Bronchial epithelial cell (primary cell): ENCODE results near the gene AJUBA. TPM values are rescaled to one million over a fixed set of nuclear protein-coding genes. Genes with fewer than 3 reads are reported as not detected.
A peak's percentile ranks its signal among the peaks of the same experiment; 100 is the strongest.
"Not testable (repeated sequence)": the region's sequence is repeated elsewhere in the genome, so short reads cannot be mapped to it uniquely, and the experiment has no call there.

Experiments
- DNase-seq: peaks from one replicate; pipeline ENCODE4 v3.0.0-alpha.2; 2010; ENCODE audit warnings: low read depth
- FAIRE-seq: peaks from 2 replicates; lab custom pipeline; 2011; peaks lifted over from hg19 to GRCh38; lab: Jason Lieb, UNC
- H3K27me3 ChIP-seq: 2 replicates; pipeline ENCODE4 v1.5.1; 2011; ENCODE audit warnings: low read length; ENCODE audit not compliant: control insufficient read depth, insufficient read depth
- H3K36me3 ChIP-seq: 2 replicates; pipeline ENCODE4 v1.5.1; 2011; ENCODE audit warnings: low read length; ENCODE audit not compliant: control insufficient read depth, insufficient read depth
- H3K4me3 ChIP-seq: 2 replicates; pipeline ENCODE4 v1.5.1; 2011; ENCODE audit warnings: mild to moderate bottlenecking, low read depth, low read length, control low read depth
- total RNA-seq: library from RNA; depleted of rRNA; stranded (reverse); fragments of >200 nt; gene quantifications from 2 replicates; pipeline ENCODE4 v1.2.1, GENCODE V29; 2014
- TF ChIP-seq, protein P1 (sequence below): IDR thresholded peaks from 2 replicates; pipeline ENCODE4 v1.5.1; 2011; ENCODE audit warnings: mild to moderate bottlenecking, moderate library complexity, low read length, control low read depth, inconsistent platforms; ENCODE audit not compliant: insufficient read depth, severe bottlenecking

Gene AJUBA
- total RNA-seq, 1 donor from 2014 or later, result 223 TPM

- DNase-seq, result no peak
- Histone ChIP-seq H3K4me3 (no peak overlapping the region), H3K36me3 (peaks cover 1% of the 10 kb centered on the region), H3K27me3 (no peaks in the 10 kb centered on the region)
- TF ChIP-seq, protein P1, sequence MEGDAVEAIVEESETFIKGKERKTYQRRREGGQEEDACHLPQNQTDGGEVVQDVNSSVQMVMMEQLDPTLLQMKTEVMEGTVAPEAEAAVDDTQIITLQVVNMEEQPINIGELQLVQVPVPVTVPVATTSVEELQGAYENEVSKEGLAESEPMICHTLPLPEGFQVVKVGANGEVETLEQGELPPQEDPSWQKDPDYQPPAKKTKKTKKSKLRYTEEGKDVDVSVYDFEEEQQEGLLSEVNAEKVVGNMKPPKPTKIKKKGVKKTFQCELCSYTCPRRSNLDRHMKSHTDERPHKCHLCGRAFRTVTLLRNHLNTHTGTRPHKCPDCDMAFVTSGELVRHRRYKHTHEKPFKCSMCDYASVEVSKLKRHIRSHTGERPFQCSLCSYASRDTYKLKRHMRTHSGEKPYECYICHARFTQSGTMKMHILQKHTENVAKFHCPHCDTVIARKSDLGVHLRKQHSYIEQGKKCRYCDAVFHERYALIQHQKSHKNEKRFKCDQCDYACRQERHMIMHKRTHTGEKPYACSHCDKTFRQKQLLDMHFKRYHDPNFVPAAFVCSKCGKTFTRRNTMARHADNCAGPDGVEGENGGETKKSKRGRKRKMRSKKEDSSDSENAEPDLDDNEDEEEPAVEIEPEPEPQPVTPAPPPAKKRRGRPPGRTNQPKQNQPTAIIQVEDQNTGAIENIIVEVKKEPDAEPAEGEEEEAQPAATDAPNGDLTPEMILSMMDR, result no peak
- FAIRE-seq, result no peak
These were observed 35.8 kb upstream of the AJUBA start for GRCh38 chr14:23018107-23018506.

GRCh38 chr14:23017091-23017490 is 34.7 kb upstream of the AJUBA start:
- Histone ChIP-seq H3K4me3 (no peak overlapping the region), H3K27me3 (no peaks in the 10 kb centered on the region), H3K36me3 (no peaks in the 10 kb centered on the region)
- TF ChIP-seq, protein P1, result no peak
- DNase-seq, result no peak
- no peak for FAIRE-seq

- FAIRE-seq, result no peak
- TF ChIP-seq, protein P1, result no peak
- Histone ChIP-seq H3K36me3 (no peaks in the 10 kb centered on the region), H3K4me3 (no peak overlapping the region), H3K27me3 (no peaks in the 10 kb centered on the region)
- no peak for DNase-seq
These were observed 33.3 kb upstream of the AJUBA start for GRCh38 chr14:23015618-23016017.

DNA sequence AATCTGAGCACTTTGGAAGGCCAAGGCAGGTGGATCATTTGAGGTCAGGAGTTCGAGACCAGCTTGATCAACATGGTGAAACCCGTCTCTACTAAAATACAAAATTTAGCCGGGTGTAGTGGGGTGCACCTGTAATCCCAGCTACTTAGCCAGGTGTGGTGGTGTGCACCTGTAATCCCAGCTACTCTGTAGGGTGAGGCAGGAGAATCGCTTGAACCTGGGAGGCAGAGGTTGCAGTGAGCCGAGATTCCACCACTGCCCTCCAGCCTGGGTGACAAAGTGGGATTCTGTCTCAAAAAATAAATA is 31.4 kb upstream of the AJUBA start:
- H3K27me3 ChIP-seq, FAIRE-seq: not testable (repeated sequence)

GRCh38 chr14:23013054-23013748 is 30.9 kb upstream of the AJUBA start:
- no peak for DNase-seq
- no peaks in the 10 kb centered on the region for H3K27me3 ChIP-seq
- no peak overlapping the region for H3K4me3 ChIP-seq
- H3K36me3 ChIP-seq, result no peaks in the 10 kb centered on the region
- TF ChIP-seq, protein P1, result no peak
- no peak for FAIRE-seq

More for the DNA sequence above, 31.4 kb upstream of the AJUBA start:
- not testable (repeated sequence) for H3K36me3 ChIP-seq, H3K4me3 ChIP-seq, DNase-seq

DNA sequence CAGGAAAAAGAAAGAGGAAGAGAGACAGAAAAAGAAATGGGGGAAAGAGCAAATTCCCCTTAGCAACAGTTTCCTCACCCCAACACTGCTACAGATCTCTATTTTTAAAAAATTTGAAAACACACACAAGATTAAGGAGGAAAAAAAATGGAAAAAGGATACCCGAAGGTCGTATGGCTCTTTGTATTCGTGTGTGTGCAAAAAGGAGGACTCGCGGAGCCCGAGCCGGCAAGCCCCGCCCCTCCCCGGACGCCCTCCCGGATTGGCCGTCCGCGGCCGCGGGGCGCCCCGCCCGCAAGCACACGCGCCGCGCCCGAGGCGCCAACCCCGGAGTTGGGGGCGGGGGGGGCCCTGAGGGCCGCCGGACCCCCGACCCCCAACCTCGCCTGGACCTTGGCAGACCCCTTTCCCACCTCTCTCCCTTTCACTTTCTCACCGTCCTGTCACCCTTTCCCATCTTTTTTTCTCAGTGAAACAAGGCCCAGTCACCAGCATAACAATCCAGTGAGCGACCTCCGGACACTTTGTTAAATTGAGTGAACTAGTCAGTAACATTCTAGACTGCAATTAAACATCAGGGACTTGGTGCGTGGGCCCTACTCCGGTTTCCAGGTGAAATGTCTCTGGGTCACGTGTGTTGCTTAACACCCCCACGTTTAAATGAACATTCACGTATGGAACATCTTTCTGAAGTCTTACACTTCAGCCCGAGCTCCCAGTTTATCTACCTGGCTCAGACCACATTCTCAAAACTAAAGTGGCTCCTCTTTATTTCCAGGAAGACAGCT is 27.8 kb upstream of the AJUBA start, which contains the start of gene C14orf93:
C14orf93 (minus strand) TSS at position 205 of the 788 bp plus-strand sequence. CDS start 11,120 bp downstream, outside the sequence.
- FAIRE-seq, result no peak

More for the DNA sequence above, 27.8 kb upstream of the AJUBA start, which contains the start of gene C14orf93:
- Histone ChIP-seq H3K36me3 (no peaks in the 10 kb centered on the region), H3K27me3 (no peaks in the 10 kb centered on the region), H3K4me3 (peak within 1 kb of the TSS; percentile 49)
- TF ChIP-seq, protein P1, result no peak
- peak; percentile 36 for DNase-seq
